ENCODE results near the gene ANO4. TPM values are rescaled to one million over a fixed set of nuclear protein-coding genes. Genes with fewer than 3 reads are reported as not detected.
"Not testable (repeated sequence)": the region's sequence is repeated elsewhere in the genome, so short reads cannot be mapped to it uniquely, and the experiment has no call there.

The ANO4 gene
- total RNA-seq, 1 donor from 2014 or later, result 1.7 TPM

- ATAC-seq, result peak; percentile 75
- intact Hi-C loops (cut with DNase I), result no loop called here
- no peak for DNase-seq (ENCODE audit: low spot score)
Observed at GRCh38 chr12:101051901-101052550, 257.4 kb downstream of the ANO4 start.

GRCh38 chr12:101053203-101053602, 258.6 kb downstream of the ANO4 start:
- intact Hi-C loops (cut with DNase I), result no loop called here
- ATAC-seq (no peak), DNase-seq (ENCODE audit: low spot score) (no peak)

- intact Hi-C loops (cut with DNase I), result no loop called here
- DNase-seq (ENCODE audit: low spot score), result no peak
- no peak for ATAC-seq
Observed at GRCh38 chr12:101055940-101056339, 261.4 kb downstream of the ANO4 start.

- intact Hi-C loops (cut with DNase I); DNase-seq (ENCODE audit: low spot score); ATAC-seq: not testable (repeated sequence)
Observed at GRCh38 chr12:101062508-101062907, 267.9 kb downstream of the ANO4 start.

GRCh38 chr12:101064721-101065120, 270.1 kb downstream of the ANO4 start:
- DNase-seq (ENCODE audit: low spot score) (no peak), ATAC-seq (no peak)
- intact Hi-C loops (cut with DNase I), result no loop called here

GRCh38 chr12:101066489-101066888, 271.9 kb downstream of the ANO4 start:
- intact Hi-C loops (cut with DNase I), result no loop called here
- no peak for ATAC-seq

GRCh38 chr12:101068402-101068801, 273.8 kb downstream of the ANO4 start:
- ATAC-seq (no peak), DNase-seq (ENCODE audit: low spot score) (no peak)
- intact Hi-C loops (cut with DNase I), result no loop called here

More at GRCh38 chr12:101066489-101066888, 271.9 kb downstream of the ANO4 start:
- DNase-seq (ENCODE audit: low spot score), result no peak

- intact Hi-C loops (cut with DNase I), result no loop called here
- DNase-seq (ENCODE audit: low spot score), result no peak
- ATAC-seq, result no peak
Observed at GRCh38 chr12:101068836-101069235, 274.3 kb downstream of the ANO4 start.

- intact Hi-C loops (cut with DNase I), result no loop called here
- ATAC-seq (no peak), DNase-seq (ENCODE audit: low spot score) (no peak)
Observed at GRCh38 chr12:101074940-101075680, 280.5 kb downstream of the ANO4 start.

GRCh38 chr12:101076921-101077320, 282.3 kb downstream of the ANO4 start:
- DNase-seq (ENCODE audit: low spot score) (no peak), ATAC-seq (no peak)
- intact Hi-C loops (cut with DNase I), result no loop called here

- DNase-seq (ENCODE audit: low spot score) (no peak), ATAC-seq (no peak)
- intact Hi-C loops (cut with DNase I), result no loop called here
Observed at GRCh38 chr12:101077791-101078528, 283.4 kb downstream of the ANO4 start.

GRCh38 chr12:101078536-101079285, 284.1 kb downstream of the ANO4 start:
- ATAC-seq (no peak), DNase-seq (ENCODE audit: low spot score) (no peak)
- intact Hi-C loops (cut with DNase I), result no loop called here

- DNase-seq (ENCODE audit: low spot score) (no peak), ATAC-seq (no peak)
- intact Hi-C loops (cut with DNase I), result no loop called here
Observed at GRCh38 chr12:101082706-101083105, 288.1 kb downstream of the ANO4 start.

- no peak for DNase-seq (ENCODE audit: low spot score)
- no peak for ATAC-seq
- intact Hi-C loops (cut with DNase I), result no loop called here
Observed at GRCh38 chr12:101086490-101087135, 292.0 kb downstream of the ANO4 start.

- ATAC-seq (no peak), DNase-seq (ENCODE audit: low spot score) (no peak)
- intact Hi-C loops (cut with DNase I), result no loop called here
Observed at GRCh38 chr12:101087920-101088319, 293.3 kb downstream of the ANO4 start.

- intact Hi-C loops (cut with DNase I), result no loop called here
- DNase-seq (ENCODE audit: low spot score) (no peak), ATAC-seq (no peak)
Observed at GRCh38 chr12:101089271-101089670, 294.7 kb downstream of the ANO4 start.

- ATAC-seq; DNase-seq (ENCODE audit: low spot score); intact Hi-C loops (cut with DNase I): not testable (repeated sequence)
Observed at GRCh38 chr12:101090222-101090621, 295.6 kb downstream of the ANO4 start.

- DNase-seq (ENCODE audit: low spot score) (no peak), ATAC-seq (no peak)
- intact Hi-C loops (cut with DNase I), result no loop called here
Observed at GRCh38 chr12:101097829-101098580, 303.4 kb downstream of the ANO4 start.

Data from sciatic nerve (tissue), 2 donors.